HG03097 (cell line): ENCODE results near the gene YTHDC1.

Experiments
- ATAC-seq: cut with Tn5 transposase; IDR thresholded peaks from one replicate; pipeline ENCODE4 v1.9.1; 2021; ENCODE audit not compliant: unreplicated experiment, low FRiP score

The YTHDC1 gene

GRCh38 chr4:68360231-68360968, 10.5 kb upstream of the YTHDC1 start:
- ATAC-seq: no peak

DNA sequence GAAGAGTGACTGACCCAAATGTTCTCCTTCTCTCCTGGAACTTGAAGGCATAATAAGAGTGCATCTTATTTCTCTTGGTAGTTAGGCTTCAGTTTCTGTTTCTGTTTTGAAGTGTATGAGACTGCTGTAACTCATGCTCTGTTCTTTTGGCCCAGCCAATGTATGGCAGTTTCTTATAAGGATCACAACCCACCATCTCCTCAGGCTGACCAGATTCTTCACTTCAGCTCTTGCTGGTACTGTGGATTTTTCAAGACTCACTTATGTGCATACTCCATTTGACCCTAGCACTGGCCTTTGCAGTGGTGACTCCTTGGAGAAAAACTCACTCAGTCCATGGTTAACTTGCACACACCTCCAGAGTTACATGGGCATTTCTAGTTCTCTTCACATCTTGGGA, 9.6 kb upstream of the YTHDC1 start:
- ATAC-seq: peak; percentile 49

DNA sequence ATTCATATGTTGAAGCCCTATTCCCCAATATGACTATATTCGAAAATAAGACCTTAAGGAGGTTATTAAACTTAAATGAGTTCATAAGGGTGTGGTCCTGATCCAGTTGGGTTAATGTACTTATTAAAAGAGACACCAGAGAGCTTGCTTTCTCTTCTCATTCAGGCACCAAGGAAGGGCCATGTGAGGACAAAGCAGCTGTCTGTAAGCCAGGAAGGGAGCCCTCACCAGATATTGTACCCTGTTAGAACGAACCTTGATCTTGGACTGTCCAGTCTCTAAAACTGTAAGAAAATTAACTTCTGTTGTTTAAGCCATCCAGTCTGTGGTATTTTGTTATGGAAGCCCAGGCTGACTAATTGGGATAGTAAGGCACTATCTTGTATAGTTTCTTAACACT, 9.1 kb upstream of the YTHDC1 start:
- no peak for ATAC-seq

DNA sequence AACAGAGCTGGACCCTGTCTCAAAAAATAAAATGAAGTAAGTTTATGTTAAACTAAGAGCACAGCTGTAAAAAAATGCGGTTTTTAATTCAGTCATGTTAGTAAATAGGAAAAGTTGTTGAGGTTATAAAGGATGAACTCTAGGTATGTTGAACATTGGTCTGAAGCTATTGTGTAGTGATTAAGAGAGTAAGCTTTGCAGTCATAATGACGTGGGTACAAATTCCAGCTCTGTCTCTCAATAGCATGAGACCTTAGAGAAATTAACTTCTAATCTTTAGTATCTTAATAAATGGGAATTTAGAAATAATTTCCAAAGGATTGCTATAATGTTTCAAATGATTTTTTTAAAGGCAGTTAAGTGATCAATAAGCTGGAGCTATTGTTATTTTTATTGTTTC, 2.9 kb upstream of the YTHDC1 start:
- ATAC-seq: no peak

GRCh38 chr4:68349279-68349648, 626 bp downstream of the YTHDC1 start:
- ATAC-seq: peak; percentile 10

- no peak for ATAC-seq
These were observed 1.3 kb downstream of the YTHDC1 start for GRCh38 chr4:68348577-68348976.

DNA sequence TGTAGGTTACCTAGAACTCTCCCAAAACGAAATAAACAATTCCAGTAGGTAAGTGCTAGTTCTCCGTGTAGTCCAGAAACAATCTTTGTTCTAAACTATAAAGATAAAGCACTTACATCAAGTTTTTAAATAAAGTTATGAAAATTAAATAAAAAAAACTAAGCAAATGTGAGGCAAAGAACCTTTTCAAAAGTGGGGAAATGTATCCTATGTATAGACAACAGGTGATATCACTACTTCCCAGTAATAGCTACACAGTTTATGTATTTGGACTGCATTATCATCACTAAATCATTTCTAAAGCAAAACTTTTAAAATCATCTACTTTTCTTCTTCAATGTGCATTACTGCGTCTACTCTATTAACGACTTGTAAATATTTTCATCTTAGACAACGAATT, 2.0 kb downstream of the YTHDC1 start:
- ATAC-seq: no peak

GRCh38 chr4:68346461-68346860, 3.4 kb downstream of the YTHDC1 start:
- no peak for ATAC-seq

- no peak for ATAC-seq
These were observed 5.1 kb downstream of the YTHDC1 start for GRCh38 chr4:68344785-68345184.

DNA sequence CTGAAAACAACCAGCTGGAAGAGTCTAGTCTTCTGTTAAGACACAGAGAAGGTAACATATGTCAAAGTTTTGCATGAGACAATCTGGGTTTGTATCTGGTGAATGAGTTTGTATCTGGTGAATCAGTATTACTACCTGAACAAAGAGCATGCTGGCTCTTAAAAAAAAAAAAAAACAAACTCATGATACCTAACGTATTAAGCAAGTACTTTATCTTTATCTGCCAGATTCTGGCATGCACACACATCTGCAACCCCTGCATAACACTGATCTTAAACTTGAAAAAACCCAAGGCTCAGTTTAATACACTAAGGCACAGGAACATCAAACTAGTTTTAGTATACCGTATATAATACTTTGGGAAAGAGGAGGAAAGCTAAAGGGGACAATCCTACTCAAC, 5.8 kb downstream of the YTHDC1 start:
- ATAC-seq: no peak

DNA sequence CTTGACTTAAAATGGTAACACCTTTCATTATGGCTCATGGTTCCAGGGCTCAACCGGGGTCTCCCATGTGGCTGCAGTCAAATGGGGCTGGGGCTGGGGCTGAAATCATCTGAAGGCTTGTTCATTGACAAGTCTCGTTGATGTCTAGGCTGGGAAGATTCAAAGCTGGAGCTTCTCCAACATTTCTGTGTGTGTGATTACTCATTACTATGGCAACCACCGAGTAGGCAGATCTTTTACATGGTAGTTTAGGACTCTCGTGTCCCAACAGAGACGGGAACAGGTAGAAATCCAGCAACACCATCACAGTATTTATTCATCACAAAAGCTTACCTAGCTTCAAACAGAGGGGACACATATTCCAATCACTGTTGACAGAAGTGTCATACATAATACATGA, 7.8 kb downstream of the YTHDC1 start:
- no peak for ATAC-seq

DNA sequence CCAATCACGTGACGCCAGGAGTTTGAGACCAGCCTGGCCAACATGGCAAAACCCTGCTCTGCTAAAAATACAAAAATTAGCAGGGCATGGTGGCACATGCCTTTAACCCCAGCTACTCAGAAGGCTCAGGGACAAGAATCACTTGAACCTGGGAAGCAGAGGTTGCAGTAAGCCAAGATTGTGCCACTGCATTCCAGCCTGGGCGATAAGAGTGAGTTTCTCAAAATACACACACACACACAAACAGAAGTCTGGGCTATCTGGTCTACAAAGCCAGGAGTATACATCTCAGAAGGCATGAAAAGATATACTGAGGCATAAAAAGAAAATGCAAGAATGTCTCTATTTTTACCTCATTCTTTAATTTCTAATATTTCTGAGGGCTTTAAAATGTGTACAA, 11.3 kb downstream of the YTHDC1 start:
- no peak for ATAC-seq

- ATAC-seq: no peak
These were observed 12.4 kb downstream of the YTHDC1 start for GRCh38 chr4:68337522-68337921.

DNA sequence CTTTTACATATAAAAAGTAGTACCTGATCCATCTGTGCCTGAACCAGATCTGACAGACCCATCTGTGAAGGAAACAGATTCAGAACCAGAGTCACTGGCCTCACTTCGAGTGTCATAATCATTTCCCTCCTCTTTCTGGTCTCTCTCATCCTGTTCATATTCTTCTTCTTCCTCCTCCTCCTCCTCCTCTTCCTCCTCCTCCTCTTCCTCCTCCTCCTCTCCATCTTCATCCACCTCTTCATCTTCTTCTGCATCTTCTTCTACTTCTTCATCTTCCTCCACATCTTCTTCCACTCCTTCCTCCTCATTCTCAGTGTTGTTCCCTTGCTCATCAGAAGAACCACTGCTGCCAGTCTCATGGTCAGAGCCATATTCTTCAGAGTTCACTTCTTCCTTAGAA, 12.9 kb downstream of the YTHDC1 start:
- ATAC-seq: no peak

- no peak for ATAC-seq
These were observed 13.4 kb downstream of the YTHDC1 start for GRCh38 chr4:68336530-68336929.

GRCh38 chr4:68326141-68326540, 23.7 kb downstream of the YTHDC1 start:
- ATAC-seq: no peak

- no peak for ATAC-seq
These were observed 25.2 kb downstream of the YTHDC1 start for GRCh38 chr4:68324519-68325262.

DNA sequence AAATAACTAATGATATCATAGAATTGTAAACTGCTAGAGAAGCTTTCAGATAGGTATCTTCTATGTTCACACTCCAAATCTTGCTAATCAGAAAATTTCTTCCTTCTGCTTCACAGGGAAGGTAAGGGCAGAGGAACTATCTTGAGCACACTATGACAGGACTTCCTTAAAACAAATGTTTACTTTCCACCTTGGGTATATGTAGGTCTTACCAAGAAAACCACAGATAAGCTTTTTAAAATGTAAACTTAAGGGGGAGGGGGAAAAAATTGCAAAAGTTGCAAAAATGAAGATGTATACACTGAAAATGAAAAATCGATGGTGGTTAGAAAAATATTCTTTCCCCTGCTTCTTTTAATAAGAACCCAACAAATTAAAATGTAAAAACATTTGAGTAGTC, 30.9 kb downstream of the YTHDC1 start:
- ATAC-seq: no peak

- no peak for ATAC-seq
These were observed 33.5 kb downstream of the YTHDC1 start for GRCh38 chr4:68316193-68316969.

DNA sequence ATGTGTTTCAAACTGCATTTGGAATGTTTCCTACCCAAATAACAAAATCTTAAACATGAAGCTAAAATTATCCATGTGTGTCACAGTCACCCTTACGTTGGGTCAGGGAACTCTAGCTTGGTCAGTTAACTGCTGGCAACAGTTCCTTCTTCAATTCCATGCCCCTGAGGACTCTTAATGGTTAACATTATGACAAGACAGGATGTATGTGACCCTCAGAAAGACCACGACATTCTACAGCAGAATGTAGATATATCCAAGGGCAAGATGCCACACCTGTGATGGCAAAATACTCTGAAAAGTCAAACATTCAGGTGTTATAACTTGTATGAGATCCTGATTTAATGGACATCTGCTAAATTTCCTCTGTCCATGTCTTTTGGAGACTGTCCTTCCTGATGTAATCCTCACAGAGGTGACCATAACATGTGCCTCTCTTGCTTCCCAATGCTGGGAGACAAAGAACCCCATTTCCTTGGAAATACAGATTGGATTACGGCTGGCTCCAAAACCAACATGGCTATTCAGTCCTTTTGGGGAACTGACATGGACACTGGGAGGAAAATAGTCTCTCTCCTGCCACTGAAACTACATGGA, 39.1 kb downstream of the YTHDC1 start:
- ATAC-seq: no peak

GRCh38 chr4:68304731-68305130, 45.2 kb downstream of the YTHDC1 start:
- no peak for ATAC-seq
